CD14-positive monocyte (primary cell): ENCODE data around the gene REL. TPM values are rescaled to one million over a fixed set of nuclear protein-coding genes. Genes with fewer than 3 reads are reported as not detected.
A peak's percentile ranks its signal among the peaks of the same experiment; 100 is the strongest.

Source experiments
- DNase-seq, 3 donors: peaks; one replicate each; pipeline ENCODE4 v3.0.0-alpha.2; 2011 to 2022
- H2AFZ ChIP-seq: 2 replicates; pipeline ENCODE4 v1.6.0; 2012; ENCODE audit warnings: mild to moderate bottlenecking, low read depth, low read length, inconsistent platforms; ENCODE audit not compliant: insufficient read depth, poor library complexity, severe bottlenecking
- H3K27ac ChIP-seq, 2 donors: 1 replicate in 1 of 2; 2 replicates in 1 of 2; pipeline ENCODE4 v1.5.1; 2012 to 2013; ENCODE audit warnings: low read length in 2 of 2, control low read depth in 1 of 2, inconsistent platforms in 1 of 2, low read depth in 1 of 2, mild to moderate bottlenecking in 1 of 2
- H3K27me3 ChIP-seq, 2 donors: one replicate each; pipeline versions ENCODE4 v1.6.0 to v1.6.1; 2011 to 2013; ENCODE audit warnings: low read length in 2 of 2; ENCODE audit not compliant: control insufficient read depth in 2 of 2, insufficient read depth in 2 of 2
- H3K36me3 ChIP-seq, 2 donors: replicated peaks in 1 of 2; 1 replicate in 1 of 2; 2 replicates in 1 of 2; pipeline versions ENCODE4 v1.5.1 to v1.6.1; 2012 to 2013; ENCODE audit warnings: low read length in 2 of 2, control low read depth in 1 of 2, inconsistent platforms in 1 of 2, mild to moderate bottlenecking in 1 of 2; ENCODE audit not compliant: insufficient read depth in 2 of 2, control insufficient read depth in 1 of 2
- H3K4me1 ChIP-seq, 2 donors: 1 replicate in 1 of 2; 2 replicates in 1 of 2; pipeline versions ENCODE4 v1.5.1 to v1.6.1; 2012 to 2013; ENCODE audit warnings: low read length in 2 of 2, control low read depth in 1 of 2, inconsistent platforms in 1 of 2, mild to moderate bottlenecking in 1 of 2, moderate library complexity in 1 of 2; ENCODE audit not compliant: insufficient read depth in 2 of 2, control insufficient read depth in 1 of 2
- H3K4me2 ChIP-seq: replicated peaks from 2 replicates; pipeline ENCODE3; 2012; ENCODE audit warnings: low read length, moderate library complexity, mild to moderate bottlenecking; ENCODE audit not compliant: poor library complexity, severe bottlenecking; ENCODE audit errors: extremely low read depth
- H3K4me3 ChIP-seq, 3 experiments: fragments of 200-600 bp in 1 of 3; sonication (generic) in 1 of 3; replicated peaks in 1 of 3; 1 replicate in 2 of 3; 2 replicates in 1 of 3; pipeline ENCODE4 v1.5.1; 2011 to 2013; ENCODE audit warnings: low read length in 3 of 3, mild to moderate bottlenecking in 3 of 3, control low read depth in 2 of 3, low read depth in 2 of 3, inconsistent platforms in 1 of 3, moderate library complexity in 1 of 3
- H3K79me2 ChIP-seq: 2 replicates; pipeline ENCODE4 v1.6.0; 2012; ENCODE audit warnings: mild to moderate bottlenecking, control low read depth, inconsistent platforms, low read length, moderate library complexity; ENCODE audit not compliant: insufficient read depth
- H3K9ac ChIP-seq: 2 replicates; pipeline ENCODE4 v1.6.0; 2017; ENCODE audit warnings: low read length, mild to moderate bottlenecking; ENCODE audit not compliant: insufficient read depth, poor library complexity, severe bottlenecking
- H3K9me3 ChIP-seq, 2 donors: replicated peaks in 1 of 2; 1 replicate in 1 of 2; 2 replicates in 1 of 2; pipeline versions ENCODE4 v1.5.1 to v1.6.1; 2012 to 2013; ENCODE audit warnings: low read length in 2 of 2, control low read depth in 1 of 2; ENCODE audit not compliant: control insufficient read depth in 1 of 2, insufficient read depth in 1 of 2
- H4K20me1 ChIP-seq: 2 replicates; pipeline ENCODE4 v1.6.0; 2012; ENCODE audit warnings: mild to moderate bottlenecking, low read length, control low read depth, moderate library complexity; ENCODE audit not compliant: insufficient read depth
- H3K27ac Mint-ChIP-seq, 7 donors: one replicate each; pipeline ENCODE4 v1.8.0; 2020; ENCODE audit warnings: mild to moderate bottlenecking in 7 of 7, mixed read lengths in 7 of 7, moderate library complexity in 6 of 7, inconsistent platforms in 2 of 7
- H3K27me3 Mint-ChIP-seq, 3 donors: one replicate each; pipeline ENCODE4 v1.8.0; 2021 to 2022; ENCODE audit warnings: low read depth in 3 of 3, mild to moderate bottlenecking in 3 of 3, mixed read lengths in 3 of 3, moderate library complexity in 3 of 3, inconsistent platforms in 1 of 3
- H3K36me3 Mint-ChIP-seq, 2 donors: one replicate each; pipeline ENCODE4 v1.8.0; 2020; ENCODE audit warnings: mixed read lengths in 2 of 2, inconsistent platforms in 1 of 2, mild to moderate bottlenecking in 1 of 2
- H3K4me1 Mint-ChIP-seq: one replicate; pipeline ENCODE4 v1.8.0; 2020; ENCODE audit warnings: mild to moderate bottlenecking, mixed read lengths
- H3K4me3 Mint-ChIP-seq, 2 donors: one replicate each; pipeline ENCODE4 v1.8.0; 2020; ENCODE audit warnings: mild to moderate bottlenecking in 2 of 2, mixed read lengths in 2 of 2, moderate library complexity in 1 of 2
- H3K9me3 Mint-ChIP-seq, 7 donors: one replicate each; pipeline ENCODE4 v1.8.0; 2020 to 2022; ENCODE audit warnings: mixed read lengths in 7 of 7, mild to moderate bottlenecking in 6 of 7, moderate library complexity in 6 of 7, inconsistent platforms in 2 of 7
- WGBS: methylation state at CpG from one replicate; pipeline ENCODE4 v1.1.5; 2013; ENCODE audit warnings: missing lambda C conversion rate; ENCODE audit not compliant: insufficient coverage; 5-methylcytosine and 5-hydroxymethylcytosine counted together
- intact Hi-C, 2 donors: fragments of 100-400 bp; cut with micrococcal nuclease; formaldehyde crosslinking; loops; one replicate each; pipeline versions ENCODE4 v1.15.0 to v1.15.1; 2023
- polyA plus RNA-seq, 3 donors: library from polyadenylated mRNA; depleted of rRNA in 1 of 3; unstranded in 2 of 3; stranded (reverse) in 1 of 3; fragments of 300-500 nt in 2 of 3; fragments of >200 nt in 1 of 3; fragmentation: Illumina TruSeq in 2 of 3; gene quantifications; 1 replicate in 2 of 3; 2 replicates in 1 of 3; pipeline ENCODE4 v1.2.3, GENCODE V29; 2012 to 2021
- TF ChIP-seq, protein P1 (sequence below): fragments of 200-600 bp; IDR thresholded peaks from one replicate; pipeline ENCODE4 v1.8.0; 2022; ENCODE audit warnings: antibody characterized with exemption, mild to moderate bottlenecking

The REL gene
- polyA plus RNA-seq, 3 donors, result 18.3 to 34.3 (median 20.3) TPM

DNA sequence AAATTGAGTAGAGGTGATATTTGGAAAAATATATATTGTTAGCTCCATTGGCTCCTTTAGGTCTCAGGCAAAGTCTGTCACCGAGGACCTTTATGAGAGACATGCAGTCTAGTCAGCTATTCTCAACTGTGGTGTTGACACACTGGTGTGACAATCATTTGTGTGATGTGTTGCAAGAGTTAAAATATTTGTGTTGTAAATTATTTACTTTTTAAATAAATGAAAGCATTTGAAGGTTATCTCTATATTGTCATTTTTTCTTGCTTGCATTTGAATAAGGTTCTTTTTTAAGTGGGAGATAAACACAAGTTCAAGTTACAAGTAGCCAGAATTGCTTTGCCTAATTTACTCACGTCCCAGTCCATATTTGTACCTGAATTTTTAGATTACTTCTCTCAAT is 4.3 kb downstream of the REL start:
- H3K4me2 ChIP-seq, result peak overlapping the region; percentile 75
- Mint-ChIP-seq H3K27ac (peak overlapping the region in 6 of 7 donors; percentile 70 to 92 (median 78)), H3K4me3 (peak overlapping the region; percentile 58 to 79), H3K4me1 (peaks cover 41% of the 10 kb centered on the region), H3K27me3 (peaks cover 0 to 1% (median 0%) of the 10 kb centered on the region in 3 donors), H3K36me3 (peaks cover 19 to 26% of the 10 kb centered on the region in 2 donors), H3K9me3 (no peaks in the 10 kb centered on the region)
- no CpG with 5 or more reads among the region's 2 CpGs for WGBS
- peak overlapping the region; percentile 2 for H3K9ac ChIP-seq
- H3K4me3 ChIP-seq, result peak overlapping the region; percentile 8 to 100 (median 81)
- peaks cover 82% of the 10 kb centered on the region for H4K20me1 ChIP-seq
- no peak overlapping the region for H2AFZ ChIP-seq
- no peaks in the 10 kb centered on the region for H3K27me3 ChIP-seq
- peaks cover 0 to 2% of the 10 kb centered on the region in 2 donors for H3K36me3 ChIP-seq
- peak in 2 of 3 donors; percentile 64 to 66 for DNase-seq
- TF ChIP-seq, protein P1, sequence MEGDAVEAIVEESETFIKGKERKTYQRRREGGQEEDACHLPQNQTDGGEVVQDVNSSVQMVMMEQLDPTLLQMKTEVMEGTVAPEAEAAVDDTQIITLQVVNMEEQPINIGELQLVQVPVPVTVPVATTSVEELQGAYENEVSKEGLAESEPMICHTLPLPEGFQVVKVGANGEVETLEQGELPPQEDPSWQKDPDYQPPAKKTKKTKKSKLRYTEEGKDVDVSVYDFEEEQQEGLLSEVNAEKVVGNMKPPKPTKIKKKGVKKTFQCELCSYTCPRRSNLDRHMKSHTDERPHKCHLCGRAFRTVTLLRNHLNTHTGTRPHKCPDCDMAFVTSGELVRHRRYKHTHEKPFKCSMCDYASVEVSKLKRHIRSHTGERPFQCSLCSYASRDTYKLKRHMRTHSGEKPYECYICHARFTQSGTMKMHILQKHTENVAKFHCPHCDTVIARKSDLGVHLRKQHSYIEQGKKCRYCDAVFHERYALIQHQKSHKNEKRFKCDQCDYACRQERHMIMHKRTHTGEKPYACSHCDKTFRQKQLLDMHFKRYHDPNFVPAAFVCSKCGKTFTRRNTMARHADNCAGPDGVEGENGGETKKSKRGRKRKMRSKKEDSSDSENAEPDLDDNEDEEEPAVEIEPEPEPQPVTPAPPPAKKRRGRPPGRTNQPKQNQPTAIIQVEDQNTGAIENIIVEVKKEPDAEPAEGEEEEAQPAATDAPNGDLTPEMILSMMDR, result no peak
- H3K4me1 ChIP-seq, result peaks cover 18 to 52% of the 10 kb centered on the region in 2 donors
- intact Hi-C loops, result loop anchor here (5.0 to 10.0 kb wide), 2 partner anchors 88 to 109 kb away; no protein-coding TSS in a partner anchor
- H3K27ac ChIP-seq, result peak overlapping the region in 1 of 2 donors; percentile 99
- no peaks in the 10 kb centered on the region for H3K9me3 ChIP-seq
- H3K79me2 ChIP-seq, result peaks cover 97% of the 10 kb centered on the region

GRCh38 chr2:60886991-60887390 is 5.6 kb downstream of the REL start:
- TF ChIP-seq, protein P1, result no peak
- peaks cover 18 to 52% of the 10 kb centered on the region in 2 donors for H3K4me1 ChIP-seq
- intact Hi-C loops, result loop anchor here (5.0 to 10.0 kb wide), 2 partner anchors 90 to 108 kb away; no protein-coding TSS in a partner anchor

More at GRCh38 chr2:60886991-60887390, 5.6 kb downstream of the REL start:
- Histone ChIP-seq H3K9ac (no peak overlapping the region), H2AFZ (no peak overlapping the region), H3K36me3 (peaks cover 8 to 10% of the 10 kb centered on the region in 2 donors), H3K27me3 (no peaks in the 10 kb centered on the region), H3K27ac (peak overlapping the region in 1 of 2 donors; percentile 45), H3K4me2 (peak overlapping the region; percentile 75), H3K9me3 (no peaks in the 10 kb centered on the region), H3K4me3 (peak overlapping the region in 1 of 3 experiments; percentile 100), H4K20me1 (peaks cover 96% of the 10 kb centered on the region), H3K79me2 (peaks cover 99% of the 10 kb centered on the region)
- Mint-ChIP-seq H3K9me3 (no peaks in the 10 kb centered on the region), H3K4me3 (peak overlapping the region in 1 of 2 donors; percentile 51), H3K27me3 (peaks cover 0 to 1% (median 0%) of the 10 kb centered on the region in 3 donors), H3K27ac (peak overlapping the region; percentile 2 to 76 (median 52)), H3K36me3 (peaks cover 27 to 37% of the 10 kb centered on the region in 2 donors), H3K4me1 (peaks cover 41% of the 10 kb centered on the region)
- WGBS, result no CpG with 5 or more reads among the region's 3 CpGs
- peak in 2 of 3 donors; percentile 28 to 45 for DNase-seq
